ENCODE results near the gene CELSR1. TPM values are rescaled to one million over a fixed set of nuclear protein-coding genes. Genes with fewer than 3 reads are reported as not detected.

Gene CELSR1
- total RNA-seq, 3 donors from 2014 or later (not counting 1 experiment from before 2014, with no cell fraction given) = 0.89 to 3.9 (median 1.9) TPM

GRCh38 chr22:46463435-46464227 lies 73.8 kb downstream of the CELSR1 start:
- 96% methylated on average over 70 of the region's 70 CpGs for WGBS (ENCODE audit: insufficient coverage)
- H3K4me3 ChIP-seq (ENCODE audit: low read length) = no peak overlapping the region

GRCh38 chr22:46462726-46463371 lies 74.6 kb downstream of the CELSR1 start:
- TF ChIP-seq CTCF (IDR thresholded peaks at IDR 0.05) = no peak
- no peak overlapping the region for H3K4me3 ChIP-seq (ENCODE audit: low read length)
- H3K4me1 ChIP-seq (ENCODE audit: control insufficient read depth, insufficient read depth, low read length) = no peaks in the 10 kb centered on the region
- Mint-ChIP-seq H3K27me3 (ENCODE audit: low read depth in 2 of 2) (no peaks in the 10 kb centered on the region), H3K9me3 (no peaks in the 10 kb centered on the region), H3K36me3 (no peaks in the 10 kb centered on the region), H3K27ac (no peak overlapping the region), H3K4me3 (no peak overlapping the region), H3K4me1 (no peaks in the 10 kb centered on the region)
- no peak for DNase-seq
- H3K9me3 ChIP-seq (ENCODE audit: control insufficient read depth, insufficient read depth, low read length) = no peaks in the 10 kb centered on the region
- intact Hi-C loops (cut with micrococcal nuclease) = no loop called here
- no peaks in the 10 kb centered on the region for H3K27me3 ChIP-seq (ENCODE audit: control insufficient read depth, insufficient read depth, low read length)
- no peaks in the 10 kb centered on the region for H3K36me3 ChIP-seq (ENCODE audit: control insufficient read depth, insufficient read depth, low read length)
- no peak overlapping the region for H3K27ac ChIP-seq (ENCODE audit: low read length)
- 88% methylated on average over 18 of the region's 18 CpGs for WGBS (ENCODE audit: insufficient coverage)
- ATAC-seq = no peak

More at GRCh38 chr22:46463435-46464227, 73.8 kb downstream of the CELSR1 start:
- ATAC-seq = peak in 1 of 3 donors; percentile 18
- Histone ChIP-seq H3K27me3 (ENCODE audit: control insufficient read depth, insufficient read depth, low read length) (no peaks in the 10 kb centered on the region), H3K36me3 (ENCODE audit: control insufficient read depth, insufficient read depth, low read length) (no peaks in the 10 kb centered on the region), H3K27ac (ENCODE audit: low read length) (no peak overlapping the region), H3K9me3 (ENCODE audit: control insufficient read depth, insufficient read depth, low read length) (no peaks in the 10 kb centered on the region), H3K4me1 (ENCODE audit: control insufficient read depth, insufficient read depth, low read length) (no peaks in the 10 kb centered on the region)
- Mint-ChIP-seq H3K36me3 (no peaks in the 10 kb centered on the region), H3K4me3 (no peak overlapping the region), H3K27me3 (ENCODE audit: low read depth in 2 of 2) (no peaks in the 10 kb centered on the region), H3K4me1 (no peaks in the 10 kb centered on the region), H3K27ac (no peak overlapping the region), H3K9me3 (no peaks in the 10 kb centered on the region)
- no peak for TF ChIP-seq CTCF (IDR thresholded peaks at IDR 0.05)
- DNase-seq = no peak
- intact Hi-C loops (cut with micrococcal nuclease) = no loop called here

GRCh38 chr22:46461566-46462180 lies 75.7 kb downstream of the CELSR1 start:
- H3K4me3 Mint-ChIP-seq = no peak overlapping the region
- WGBS (ENCODE audit: insufficient coverage) = 92% methylated on average over 22 of the region's 22 CpGs
- DNase-seq = no peak
- Histone ChIP-seq H3K4me1 (ENCODE audit: control insufficient read depth, insufficient read depth, low read length) (no peaks in the 10 kb centered on the region), H3K36me3 (ENCODE audit: control insufficient read depth, insufficient read depth, low read length) (no peaks in the 10 kb centered on the region), H3K4me3 (ENCODE audit: low read length) (no peak overlapping the region), H3K27ac (ENCODE audit: low read length) (no peak overlapping the region), H3K9me3 (ENCODE audit: control insufficient read depth, insufficient read depth, low read length) (no peaks in the 10 kb centered on the region), H3K27me3 (ENCODE audit: control insufficient read depth, insufficient read depth, low read length) (no peaks in the 10 kb centered on the region)
- ATAC-seq = no peak
- no peak overlapping the region for H3K27ac Mint-ChIP-seq
- H3K27me3 Mint-ChIP-seq (ENCODE audit: low read depth in 2 of 2) = peaks cover 0 to 4% of the 10 kb centered on the region in 2 donors
- H3K36me3 Mint-ChIP-seq = no peaks in the 10 kb centered on the region
- TF ChIP-seq CTCF (IDR thresholded peaks at IDR 0.05) = no peak
- no peaks in the 10 kb centered on the region for H3K4me1 Mint-ChIP-seq
- H3K9me3 Mint-ChIP-seq = no peaks in the 10 kb centered on the region
- intact Hi-C loops (cut with micrococcal nuclease) = no loop called here

All from natural killer cell (primary cell).